Activated CD8-positive, alpha-beta memory T cell treated with anti-CD3 and anti-CD28 coated beads for 1 hour (primary cell): ENCODE data around the gene TMEM176A.
"Not testable (repeated sequence)": the region's sequence is repeated elsewhere in the genome, so short reads cannot be mapped to it uniquely, and the experiment has no call there.

ENCODE experiments used
- DNase-seq, 2 donors: peaks; one replicate each; pipeline ENCODE4 v3.0.0-alpha.2; 2020; ENCODE audit warnings: low read depth in 1 of 2; ENCODE audit errors: extremely low read depth in 1 of 2

The TMEM176A gene

GRCh38 chr7:150800581-150801241 lies at the start of gene TMEM176A:
TMEM176A (plus strand) TSS chr7:150800769; CDS start chr7:150801551, 782 bp downstream.
- no peak for DNase-seq

DNA sequence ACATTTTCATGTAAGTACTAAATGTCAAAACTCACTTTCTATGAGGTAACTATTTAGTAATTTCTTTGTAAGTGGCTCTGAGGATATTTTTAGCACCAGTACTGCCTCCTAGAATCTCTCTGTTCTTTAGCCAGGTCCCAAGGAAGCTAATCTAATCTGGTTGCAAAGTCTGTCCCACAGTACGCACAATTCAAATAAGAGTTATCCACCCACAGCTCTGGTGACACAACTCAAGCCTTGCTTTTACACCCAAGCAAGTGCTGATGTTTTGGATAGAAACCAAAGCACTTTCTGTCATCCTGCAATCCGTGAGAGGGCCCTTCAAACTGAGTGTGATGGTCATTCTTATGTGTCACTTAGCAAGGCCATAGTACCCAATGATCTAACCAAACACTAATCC lies 48.9 kb upstream of the TMEM176A start:
- DNase-seq: no peak

DNA sequence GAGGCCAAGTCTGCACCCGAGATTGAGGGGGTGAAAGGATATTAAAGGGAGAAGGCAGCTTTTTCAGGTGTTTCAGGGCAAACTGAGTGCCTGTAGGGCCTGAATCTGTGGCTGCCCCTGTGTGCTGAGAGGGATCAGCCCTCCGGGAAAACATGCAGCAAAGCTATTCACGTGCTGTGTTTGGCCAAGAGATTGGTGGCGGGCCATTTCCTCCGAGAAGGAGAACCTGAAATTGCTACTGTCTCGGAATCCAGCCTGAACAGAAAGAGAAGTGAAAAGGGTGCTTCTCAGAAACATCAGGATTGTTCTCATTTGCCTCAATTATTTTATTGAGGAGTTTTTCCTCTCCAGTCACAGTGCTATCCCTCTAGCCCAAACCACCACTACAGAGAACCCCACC lies 47.3 kb upstream of the TMEM176A start:
- no peak for DNase-seq

DNA sequence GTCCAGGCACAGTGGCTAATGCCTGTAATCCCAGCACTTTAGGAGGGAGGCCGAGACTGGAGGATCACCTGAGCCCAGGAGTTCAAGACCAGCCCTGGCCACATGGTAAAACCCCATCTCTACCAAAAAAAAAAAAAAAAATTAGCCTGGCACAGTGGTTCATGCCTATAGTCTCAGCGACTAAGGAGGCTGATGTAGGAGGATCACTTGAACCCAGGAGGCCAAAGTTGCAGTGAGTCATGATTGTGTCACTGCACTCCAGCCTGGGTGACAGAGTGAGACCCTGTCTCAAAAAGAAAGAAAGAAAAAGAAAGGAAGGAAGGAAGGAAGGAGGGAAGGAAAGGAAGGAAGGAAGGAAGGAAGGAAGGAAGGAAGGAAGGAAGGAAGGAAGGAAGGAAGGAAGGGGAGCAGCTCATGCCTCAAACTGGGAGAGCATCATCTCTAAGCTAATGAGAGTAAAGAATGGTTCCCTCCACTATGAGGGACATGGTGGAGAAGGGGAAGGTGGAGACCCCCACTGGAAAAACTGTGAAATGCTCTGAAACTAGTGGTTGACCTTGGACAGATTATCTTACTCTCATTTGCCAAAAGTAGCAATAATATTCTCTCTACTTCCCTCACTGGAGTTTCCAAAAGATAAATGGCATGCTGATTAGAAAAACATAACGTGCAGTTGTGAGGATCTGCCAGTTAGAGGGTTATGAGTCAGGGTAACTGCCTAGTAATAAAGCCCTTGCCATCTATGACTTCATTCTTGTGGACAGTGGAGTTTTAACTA lies 46.6 kb upstream of the TMEM176A start:
- no peak for DNase-seq

GRCh38 chr7:150754951-150755350 lies 45.6 kb upstream of the TMEM176A start:
- no peak for DNase-seq

DNA sequence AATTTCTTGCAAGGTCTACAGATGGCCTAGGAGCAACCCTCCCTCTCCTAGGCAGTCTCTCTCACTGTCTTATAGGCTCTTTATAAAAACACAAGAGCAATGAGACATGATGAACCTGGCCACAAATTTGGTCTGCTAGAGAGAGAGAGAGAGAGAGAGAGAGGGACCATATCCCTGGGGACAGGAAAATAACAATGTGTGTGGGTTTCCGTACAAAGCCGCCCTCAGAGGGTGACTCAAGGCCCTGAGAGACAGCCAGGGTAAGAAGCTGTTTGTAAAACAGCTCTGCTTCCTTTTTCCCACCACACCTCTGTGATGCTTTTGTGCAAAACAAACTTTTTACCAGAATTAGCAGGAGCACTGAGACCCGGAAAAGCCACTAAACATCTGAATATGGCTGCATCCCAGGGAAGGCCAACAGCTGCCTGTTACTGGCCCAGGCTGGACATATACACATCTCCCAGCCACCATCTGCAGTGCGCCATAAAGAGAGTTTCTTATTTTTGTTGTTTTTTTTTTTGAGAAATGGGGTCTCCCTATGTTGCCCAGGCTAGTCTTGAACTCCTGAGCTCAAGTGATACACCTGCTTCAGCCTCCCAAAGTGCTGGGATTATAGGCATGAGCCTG lies 45.0 kb upstream of the TMEM176A start:
- DNase-seq: peak; percentile 43 to 63

DNA sequence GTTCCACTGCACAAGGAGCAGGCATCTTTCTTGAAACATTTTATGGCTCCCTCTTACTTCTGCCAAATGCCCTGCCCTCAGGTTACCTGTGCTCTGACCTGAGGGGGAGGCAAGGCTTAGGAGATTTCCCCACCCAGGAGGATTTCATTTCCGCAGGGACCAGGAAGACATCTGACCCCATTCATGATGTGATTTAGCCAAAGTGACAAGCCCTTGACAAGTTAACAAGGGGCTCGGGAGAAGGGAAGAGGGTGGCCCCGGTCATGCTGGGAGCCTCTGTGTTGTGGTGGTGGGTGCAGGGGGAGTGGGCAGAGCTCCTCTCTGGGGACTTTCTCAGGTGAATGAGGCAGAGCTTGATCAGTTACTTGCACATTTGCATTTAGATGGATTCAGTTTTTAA lies 44.4 kb upstream of the TMEM176A start:
- DNase-seq: no peak

GRCh38 chr7:150756858-150757257 lies 43.7 kb upstream of the TMEM176A start:
- DNase-seq: no peak

GRCh38 chr7:150759479-150759878 lies 41.1 kb upstream of the TMEM176A start:
- no peak for DNase-seq

DNA sequence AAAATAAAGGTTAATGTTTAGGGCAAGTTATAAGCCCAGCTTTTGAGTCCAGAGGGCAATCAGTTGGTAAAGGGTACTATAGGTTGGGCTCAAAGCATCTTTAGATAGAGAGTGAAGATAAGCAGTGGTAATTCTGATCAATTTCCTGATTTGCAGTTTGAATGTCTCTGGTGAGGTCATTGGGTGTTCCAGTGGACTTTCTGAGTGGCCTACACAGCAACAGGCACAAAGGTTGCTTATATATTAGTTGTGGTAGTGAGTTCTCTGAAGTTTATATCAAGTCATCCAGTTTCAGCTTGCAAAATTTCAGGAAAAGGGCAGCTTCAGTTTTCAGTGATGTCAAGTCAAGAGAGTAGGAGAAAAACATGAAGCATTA lies 34.2 kb upstream of the TMEM176A start:
- DNase-seq: no peak

- no peak for DNase-seq
These were observed 30.8 kb upstream of the TMEM176A start for GRCh38 chr7:150769768-150770167.

GRCh38 chr7:150774131-150774530 lies 26.4 kb upstream of the TMEM176A start:
- DNase-seq: not testable (repeated sequence)

DNA sequence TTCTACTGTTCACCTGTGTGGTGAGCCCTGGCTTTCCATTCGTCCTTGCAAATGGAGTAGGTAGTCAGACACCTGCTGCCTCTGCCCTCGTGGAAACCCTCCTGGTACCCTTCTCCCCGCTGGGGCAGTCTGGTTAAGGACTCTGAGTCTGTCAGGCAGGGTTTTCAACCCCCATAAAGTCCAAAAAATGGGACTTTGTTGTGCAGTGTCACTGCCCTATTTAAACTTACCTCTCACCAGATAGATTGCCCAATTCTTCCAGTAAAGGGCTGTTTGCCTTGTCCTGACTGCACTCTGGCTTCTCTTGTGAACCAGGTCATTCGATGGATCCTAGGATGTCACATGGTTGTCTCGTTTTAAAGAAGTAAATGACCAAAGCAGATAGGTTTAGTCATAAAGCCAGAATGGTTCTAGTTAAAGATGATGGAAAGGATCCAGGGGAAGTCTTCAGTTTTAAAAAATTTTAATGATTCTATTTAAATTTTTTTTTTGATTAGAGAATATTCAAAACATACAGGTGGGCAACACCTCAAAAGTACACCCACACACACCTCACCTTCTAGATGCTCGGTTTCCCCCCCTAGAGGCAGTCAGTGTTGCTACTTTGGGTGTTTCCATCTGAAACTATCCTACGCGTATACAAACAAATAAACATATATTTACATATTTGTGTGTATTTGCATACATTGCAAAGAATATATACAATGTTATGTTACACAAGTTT lies 22.4 kb upstream of the TMEM176A start:
- no peak for DNase-seq

GRCh38 chr7:150778738-150779301 lies 21.7 kb upstream of the TMEM176A start:
- DNase-seq: peak; percentile 38 to 70

- DNase-seq: no peak
These were observed 20.3 kb upstream of the TMEM176A start for GRCh38 chr7:150780292-150780691.

- no peak for DNase-seq
These were observed 19.5 kb upstream of the TMEM176A start for GRCh38 chr7:150781103-150781502.

DNA sequence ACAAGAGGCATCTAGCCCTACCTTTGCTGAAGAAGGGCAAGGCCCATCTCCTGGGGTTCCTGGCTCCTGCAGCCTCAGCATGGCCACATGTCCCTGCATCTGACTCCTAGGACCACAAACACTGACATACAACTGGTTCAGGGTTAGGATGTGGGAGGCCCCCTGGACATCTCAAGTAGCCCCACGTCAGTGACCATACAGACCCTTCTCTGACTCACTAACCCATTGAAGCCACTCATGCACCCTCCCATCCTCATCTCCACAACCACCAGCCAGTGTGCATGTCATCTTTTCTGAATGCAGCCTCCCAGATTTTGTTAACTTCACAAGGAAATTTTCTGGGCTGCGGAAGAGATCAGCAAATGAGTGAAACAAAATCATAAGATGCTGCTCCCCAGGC lies 18.6 kb upstream of the TMEM176A start:
- DNase-seq: no peak

DNA sequence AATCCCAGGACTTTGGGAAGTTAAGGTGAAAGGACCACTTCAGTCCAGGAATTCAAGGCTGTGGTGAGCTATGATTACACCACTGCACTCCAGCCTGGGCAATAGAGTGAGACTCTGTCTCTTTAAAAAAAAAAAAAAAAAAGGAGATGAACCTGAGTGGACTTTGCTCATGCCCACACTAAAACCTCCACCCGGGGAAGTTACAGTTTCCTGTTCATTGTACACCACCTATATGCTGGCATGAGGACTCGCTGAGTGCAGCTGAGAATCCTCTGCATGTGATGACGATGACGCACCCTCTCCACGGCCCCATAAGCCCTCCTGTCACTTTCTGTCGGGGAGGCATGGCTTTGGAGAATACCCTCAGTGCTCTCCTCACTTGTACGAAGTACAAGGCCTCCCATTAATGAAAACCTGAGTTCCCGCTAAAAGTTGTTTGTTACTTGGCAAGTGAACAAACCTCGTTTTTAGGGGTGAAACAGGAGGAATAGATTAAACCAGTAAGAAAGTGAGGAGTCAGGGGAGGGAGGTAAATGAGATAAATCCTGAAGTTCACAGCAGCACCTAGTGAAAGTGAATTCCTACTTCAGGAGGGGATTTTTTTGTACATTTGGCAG lies 16.3 kb upstream of the TMEM176A start:
- DNase-seq: no peak

DNA sequence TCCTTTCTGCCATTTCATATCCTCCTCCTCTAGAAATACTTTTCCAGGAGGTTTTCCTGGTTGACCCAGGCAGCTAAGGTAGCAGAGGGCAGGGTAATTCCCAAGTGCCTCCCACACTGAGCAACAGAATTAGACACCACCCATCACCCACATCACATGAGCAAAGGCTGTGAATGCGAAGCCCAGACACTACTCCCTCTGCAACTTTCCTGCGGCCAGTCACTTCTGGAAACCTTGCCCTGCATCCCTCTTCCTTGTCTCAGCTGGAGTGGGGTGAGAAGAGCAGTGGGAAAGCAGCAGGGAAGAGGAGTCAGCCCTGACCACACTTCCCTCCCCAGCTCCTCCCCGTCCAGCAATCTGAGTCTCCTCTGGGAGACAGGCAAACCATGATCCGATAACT lies 15.6 kb upstream of the TMEM176A start:
- DNase-seq: no peak
